Prostate gland (tissue), 2 donors: ENCODE measurements around the gene RAVER2.

ENCODE experiments used
- POLR2A ChIP-seq: fragments of 450-650 bp; IDR thresholded peaks from one replicate; pipeline ENCODE4 v1.6.1; 2016; ENCODE audit warnings: antibody characterized with exemption, mild to moderate bottlenecking
- POLR2AphosphoS5 ChIP-seq: sonication (generic); formaldehyde crosslinking; IDR thresholded peaks from one replicate; pipeline ENCODE4 v1.6.1; 2017; ENCODE audit warnings: antibody characterized with exemption
- TF ChIP-seq, protein P1 (sequence below), 4 experiments: fragments of 200-600 bp in 2 of 4; fragments of 450-650 bp in 2 of 4; sonication (generic) in 2 of 4; IDR thresholded peaks; 1 replicate in 3 of 4; 2 replicates in 1 of 4; pipeline ENCODE4 v1.5.1; 2016 to 2019; ENCODE audit warnings: antibody characterized with exemption in 4 of 4, mild to moderate bottlenecking in 2 of 4, moderate library complexity in 2 of 4

- TF ChIP-seq, protein P1, sequence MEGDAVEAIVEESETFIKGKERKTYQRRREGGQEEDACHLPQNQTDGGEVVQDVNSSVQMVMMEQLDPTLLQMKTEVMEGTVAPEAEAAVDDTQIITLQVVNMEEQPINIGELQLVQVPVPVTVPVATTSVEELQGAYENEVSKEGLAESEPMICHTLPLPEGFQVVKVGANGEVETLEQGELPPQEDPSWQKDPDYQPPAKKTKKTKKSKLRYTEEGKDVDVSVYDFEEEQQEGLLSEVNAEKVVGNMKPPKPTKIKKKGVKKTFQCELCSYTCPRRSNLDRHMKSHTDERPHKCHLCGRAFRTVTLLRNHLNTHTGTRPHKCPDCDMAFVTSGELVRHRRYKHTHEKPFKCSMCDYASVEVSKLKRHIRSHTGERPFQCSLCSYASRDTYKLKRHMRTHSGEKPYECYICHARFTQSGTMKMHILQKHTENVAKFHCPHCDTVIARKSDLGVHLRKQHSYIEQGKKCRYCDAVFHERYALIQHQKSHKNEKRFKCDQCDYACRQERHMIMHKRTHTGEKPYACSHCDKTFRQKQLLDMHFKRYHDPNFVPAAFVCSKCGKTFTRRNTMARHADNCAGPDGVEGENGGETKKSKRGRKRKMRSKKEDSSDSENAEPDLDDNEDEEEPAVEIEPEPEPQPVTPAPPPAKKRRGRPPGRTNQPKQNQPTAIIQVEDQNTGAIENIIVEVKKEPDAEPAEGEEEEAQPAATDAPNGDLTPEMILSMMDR (IDR thresholded peaks at IDR 0.05): no peak
- TF ChIP-seq POLR2A: no peak
- TF ChIP-seq POLR2AphosphoS5: no peak
Observed at GRCh38 chr1:64748222-64748621, 3.3 kb downstream of the RAVER2 start.
